ENCODE measurements around the gene LARGE1.

DNA sequence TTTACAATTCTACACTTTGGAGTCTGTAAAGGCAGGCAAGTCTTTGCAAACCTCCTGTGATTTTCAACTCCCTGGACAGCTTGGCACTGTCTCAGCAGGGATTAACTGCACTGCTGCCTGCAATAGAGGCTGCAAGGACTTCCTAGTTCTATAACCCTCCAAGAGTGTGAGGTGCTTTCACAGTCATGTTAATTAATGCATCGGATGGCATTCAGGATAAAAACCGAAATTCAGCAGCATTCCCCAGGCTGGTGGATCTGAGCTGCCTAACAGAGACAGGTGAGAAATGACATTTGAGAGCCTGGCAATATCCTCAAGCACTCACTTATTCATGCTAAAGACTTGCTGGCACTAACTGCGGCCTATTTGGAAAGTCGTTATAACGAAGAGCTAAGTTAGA, 85.0 kb downstream of the LARGE1 start:
- TF ChIP-seq, protein P1, sequence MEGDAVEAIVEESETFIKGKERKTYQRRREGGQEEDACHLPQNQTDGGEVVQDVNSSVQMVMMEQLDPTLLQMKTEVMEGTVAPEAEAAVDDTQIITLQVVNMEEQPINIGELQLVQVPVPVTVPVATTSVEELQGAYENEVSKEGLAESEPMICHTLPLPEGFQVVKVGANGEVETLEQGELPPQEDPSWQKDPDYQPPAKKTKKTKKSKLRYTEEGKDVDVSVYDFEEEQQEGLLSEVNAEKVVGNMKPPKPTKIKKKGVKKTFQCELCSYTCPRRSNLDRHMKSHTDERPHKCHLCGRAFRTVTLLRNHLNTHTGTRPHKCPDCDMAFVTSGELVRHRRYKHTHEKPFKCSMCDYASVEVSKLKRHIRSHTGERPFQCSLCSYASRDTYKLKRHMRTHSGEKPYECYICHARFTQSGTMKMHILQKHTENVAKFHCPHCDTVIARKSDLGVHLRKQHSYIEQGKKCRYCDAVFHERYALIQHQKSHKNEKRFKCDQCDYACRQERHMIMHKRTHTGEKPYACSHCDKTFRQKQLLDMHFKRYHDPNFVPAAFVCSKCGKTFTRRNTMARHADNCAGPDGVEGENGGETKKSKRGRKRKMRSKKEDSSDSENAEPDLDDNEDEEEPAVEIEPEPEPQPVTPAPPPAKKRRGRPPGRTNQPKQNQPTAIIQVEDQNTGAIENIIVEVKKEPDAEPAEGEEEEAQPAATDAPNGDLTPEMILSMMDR (conservative IDR thresholded peaks at IDR 0.05; ENCODE audit: low read length): no peak
- no peak for TF ChIP-seq EZH2phosphoT487 (IDR thresholded peaks at IDR 0.05; ENCODE audit: borderline replicate concordance)
